ENCODE results near the gene XRCC1. TPM values are rescaled to one million over a fixed set of nuclear protein-coding genes. Genes with fewer than 3 reads are reported as not detected.

XRCC1 gene, protein sequence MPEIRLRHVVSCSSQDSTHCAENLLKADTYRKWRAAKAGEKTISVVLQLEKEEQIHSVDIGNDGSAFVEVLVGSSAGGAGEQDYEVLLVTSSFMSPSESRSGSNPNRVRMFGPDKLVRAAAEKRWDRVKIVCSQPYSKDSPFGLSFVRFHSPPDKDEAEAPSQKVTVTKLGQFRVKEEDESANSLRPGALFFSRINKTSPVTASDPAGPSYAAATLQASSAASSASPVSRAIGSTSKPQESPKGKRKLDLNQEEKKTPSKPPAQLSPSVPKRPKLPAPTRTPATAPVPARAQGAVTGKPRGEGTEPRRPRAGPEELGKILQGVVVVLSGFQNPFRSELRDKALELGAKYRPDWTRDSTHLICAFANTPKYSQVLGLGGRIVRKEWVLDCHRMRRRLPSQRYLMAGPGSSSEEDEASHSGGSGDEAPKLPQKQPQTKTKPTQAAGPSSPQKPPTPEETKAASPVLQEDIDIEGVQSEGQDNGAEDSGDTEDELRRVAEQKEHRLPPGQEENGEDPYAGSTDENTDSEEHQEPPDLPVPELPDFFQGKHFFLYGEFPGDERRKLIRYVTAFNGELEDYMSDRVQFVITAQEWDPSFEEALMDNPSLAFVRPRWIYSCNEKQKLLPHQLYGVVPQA
- 46.6 and 46.8 TPM in 2 replicates for total RNA-seq (2014; rRNA removed)
- 38.5 TPM for polyA plus RNA-seq (2012)

DNA sequence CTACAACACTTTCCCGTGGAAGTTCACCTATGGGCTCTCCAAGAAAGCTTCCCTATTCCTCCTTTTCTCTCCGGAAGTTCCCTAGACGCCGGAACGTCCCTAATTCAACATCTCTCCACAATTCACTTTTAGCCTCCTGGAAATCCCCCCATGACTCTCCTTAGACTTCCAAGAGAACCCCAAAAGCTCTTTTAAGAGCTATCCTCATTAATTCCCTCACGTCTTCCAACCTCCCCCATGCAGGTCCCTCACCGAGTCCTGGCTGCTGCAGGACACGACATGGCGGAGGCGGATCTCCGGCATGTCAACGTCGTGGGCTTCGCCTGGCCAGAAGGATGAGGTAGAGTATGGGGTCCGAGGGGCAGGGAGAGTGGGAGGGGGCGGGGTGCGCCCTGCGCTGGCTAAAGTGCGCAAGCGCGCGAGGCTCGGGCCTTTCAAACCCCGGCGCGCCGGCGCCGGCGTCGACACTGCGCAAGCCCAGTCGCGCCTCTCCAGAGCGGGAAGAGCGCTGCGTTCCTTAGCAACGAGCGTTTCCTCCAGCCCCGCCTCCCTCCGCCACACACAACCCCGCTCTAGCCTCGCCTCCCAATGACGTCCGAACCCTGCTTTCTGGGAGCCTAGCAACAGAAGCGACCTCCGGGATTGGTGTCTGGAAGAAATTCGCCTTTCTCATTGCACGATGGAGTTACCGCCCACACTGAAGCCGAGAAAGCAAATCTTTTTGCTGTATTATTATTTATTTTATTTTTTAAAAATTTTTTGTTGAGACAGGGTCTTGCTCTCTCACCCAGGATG is at the start of gene XRCC1, which contains the start of gene PINLYP:
Gene XRCC1, minus strand, starts transcription at position 372 of the 795 bp plus-strand sequence. Its CDS starts 69 bp downstream, at position 303.
Gene PINLYP, plus strand, starts transcription at position 646 of the 795 bp plus-strand sequence. CDS start 1,391 bp downstream, outside the sequence.
- peak; percentile 98 for DNase-seq (ENCODE audit: low read depth)

DNA sequence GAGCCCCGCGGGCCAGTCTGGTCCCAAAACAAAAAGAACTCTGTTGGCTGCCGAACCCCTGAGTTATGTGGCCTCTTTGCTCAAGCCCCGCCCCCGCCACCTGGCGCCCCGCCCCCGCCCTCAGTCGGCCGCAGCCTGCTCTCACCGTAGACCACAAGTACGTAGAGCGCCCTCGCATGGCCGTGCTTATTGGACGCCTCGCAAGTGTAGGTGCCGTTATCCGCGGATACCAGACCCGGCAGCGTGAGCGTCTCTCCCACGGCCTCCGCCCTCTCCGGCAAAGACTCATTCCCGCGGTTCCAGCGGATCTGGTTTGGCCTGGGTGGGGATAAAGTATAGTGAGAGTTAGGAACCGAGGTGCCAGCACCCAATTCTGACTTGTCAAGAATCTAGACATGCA is 49.6 kb upstream of the XRCC1 start:
- DNase-seq (ENCODE audit: low read depth) = no peak

DNA sequence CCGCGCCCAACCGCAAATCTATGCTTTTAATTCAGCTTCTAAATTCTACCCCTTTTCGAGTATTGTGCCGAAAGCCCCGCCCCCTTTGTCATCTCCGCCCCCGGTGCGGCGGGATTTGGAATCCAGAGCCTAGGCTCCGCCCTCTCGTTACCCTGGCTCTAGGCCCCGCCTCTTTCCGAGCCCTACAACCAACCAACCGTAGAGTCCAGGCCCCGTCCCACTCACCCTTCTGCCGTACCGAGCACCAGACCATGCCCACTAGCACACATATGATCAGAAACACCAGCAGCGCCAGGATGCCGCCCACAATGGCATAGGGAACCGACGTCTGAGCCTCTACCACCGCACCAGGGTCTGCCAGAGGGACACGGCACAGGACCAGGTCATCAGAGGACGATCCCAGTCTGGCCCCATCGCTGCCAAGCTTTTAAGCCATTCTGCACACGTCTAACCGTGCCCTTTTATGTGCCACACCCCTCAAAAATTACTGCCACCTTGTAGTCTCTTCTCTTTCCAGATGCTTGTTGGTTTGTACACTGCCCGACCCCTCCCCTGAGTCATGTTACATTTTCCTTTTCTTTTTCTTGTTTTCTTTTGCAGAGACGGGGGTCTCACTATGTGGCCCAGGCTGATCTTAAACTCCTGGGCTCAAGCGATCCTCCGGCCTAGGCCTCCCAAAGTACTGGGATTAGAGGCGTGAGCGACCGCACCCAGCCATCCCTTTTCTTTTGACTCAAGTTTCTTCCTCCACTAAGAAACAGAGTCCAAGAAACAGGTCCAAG is 48.8 kb upstream of the XRCC1 start:
- DNase-seq (ENCODE audit: low read depth) = no peak

DNA sequence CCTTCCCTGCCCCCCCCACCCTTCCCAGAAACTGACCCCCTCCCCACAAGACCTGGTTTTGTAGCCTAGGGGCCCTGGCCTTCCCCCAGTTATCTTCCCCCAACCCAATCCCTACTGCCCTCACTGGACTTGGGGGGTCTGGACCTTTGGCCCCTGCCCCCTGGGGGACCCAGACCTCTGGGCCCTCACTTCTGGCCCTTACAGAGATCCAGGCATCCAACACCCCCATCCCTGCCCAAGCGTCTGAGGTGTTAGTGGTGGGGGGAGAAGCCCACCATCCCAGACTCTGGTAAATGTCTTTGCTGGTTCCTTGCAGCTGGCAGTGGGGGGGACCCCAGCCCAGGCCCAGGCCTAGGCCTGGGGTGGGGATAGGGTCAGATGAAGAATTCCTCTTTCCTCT is 47.6 kb upstream of the XRCC1 start:
- DNase-seq (ENCODE audit: low read depth) = no peak

DNA sequence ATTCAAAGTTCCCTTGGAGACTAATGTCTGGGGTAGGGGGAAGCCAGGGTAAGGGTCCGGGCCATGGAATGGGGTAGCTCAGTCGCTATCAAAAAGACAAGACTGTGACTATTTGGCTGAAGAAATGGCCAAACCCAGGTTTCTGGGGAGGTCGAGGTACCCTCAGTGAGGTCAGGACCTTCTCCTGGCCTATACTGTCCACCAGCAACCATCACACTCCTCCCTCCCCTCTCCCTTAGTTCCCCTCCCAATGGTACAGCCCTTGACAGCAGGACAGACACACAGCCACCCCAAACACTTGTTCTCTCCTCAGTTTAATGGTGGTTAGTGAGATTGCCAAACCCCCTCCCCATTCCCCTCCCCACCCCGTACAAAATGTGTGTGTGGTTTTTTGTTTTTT is 46.7 kb upstream of the XRCC1 start:
- no peak for DNase-seq (ENCODE audit: low read depth)

DNA sequence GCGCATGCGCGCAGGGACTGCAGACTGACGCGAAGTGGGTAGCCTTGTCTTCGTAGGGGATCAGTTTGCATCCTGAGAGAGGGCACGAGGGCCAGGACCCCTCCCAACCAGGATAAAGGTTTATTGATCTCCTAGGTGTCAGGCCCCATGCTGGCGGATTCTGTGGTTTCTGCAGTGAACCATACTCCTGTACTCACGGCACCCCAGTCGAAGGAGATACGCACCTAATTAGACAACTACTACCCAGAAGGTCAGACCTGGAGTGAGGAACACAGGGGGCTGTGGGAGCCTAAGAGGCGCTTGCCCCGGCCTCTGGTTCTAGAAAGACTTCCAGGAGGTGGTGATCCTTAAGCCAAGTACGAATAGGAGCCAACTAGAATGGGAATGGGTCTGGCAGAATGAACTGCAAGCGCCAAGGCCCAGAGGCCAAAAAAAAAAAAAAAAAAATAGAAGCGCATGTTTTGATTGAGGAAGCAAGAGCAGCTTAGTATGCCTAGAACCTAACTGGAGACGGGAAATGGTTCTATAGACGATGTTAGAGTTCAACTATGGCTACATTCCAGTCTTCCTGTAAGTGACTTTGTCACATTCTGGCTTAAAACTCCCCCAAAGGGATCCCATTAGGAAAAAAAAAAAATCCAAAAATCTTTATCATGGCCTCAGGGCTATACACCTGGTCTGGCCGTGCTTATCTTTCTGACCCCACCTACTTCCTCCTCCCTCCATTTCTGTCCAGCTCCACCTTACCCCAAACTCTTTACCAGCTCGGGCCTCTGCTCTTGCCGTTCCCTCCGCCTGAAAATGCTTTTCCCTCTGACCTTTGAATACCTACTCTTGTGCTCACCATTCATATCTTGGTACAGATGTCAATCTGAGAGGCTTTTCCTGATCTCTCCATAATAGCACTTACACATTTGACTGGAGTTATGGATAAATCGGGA is 45.0 kb upstream of the XRCC1 start:
- no peak for DNase-seq (ENCODE audit: low read depth)

DNA sequence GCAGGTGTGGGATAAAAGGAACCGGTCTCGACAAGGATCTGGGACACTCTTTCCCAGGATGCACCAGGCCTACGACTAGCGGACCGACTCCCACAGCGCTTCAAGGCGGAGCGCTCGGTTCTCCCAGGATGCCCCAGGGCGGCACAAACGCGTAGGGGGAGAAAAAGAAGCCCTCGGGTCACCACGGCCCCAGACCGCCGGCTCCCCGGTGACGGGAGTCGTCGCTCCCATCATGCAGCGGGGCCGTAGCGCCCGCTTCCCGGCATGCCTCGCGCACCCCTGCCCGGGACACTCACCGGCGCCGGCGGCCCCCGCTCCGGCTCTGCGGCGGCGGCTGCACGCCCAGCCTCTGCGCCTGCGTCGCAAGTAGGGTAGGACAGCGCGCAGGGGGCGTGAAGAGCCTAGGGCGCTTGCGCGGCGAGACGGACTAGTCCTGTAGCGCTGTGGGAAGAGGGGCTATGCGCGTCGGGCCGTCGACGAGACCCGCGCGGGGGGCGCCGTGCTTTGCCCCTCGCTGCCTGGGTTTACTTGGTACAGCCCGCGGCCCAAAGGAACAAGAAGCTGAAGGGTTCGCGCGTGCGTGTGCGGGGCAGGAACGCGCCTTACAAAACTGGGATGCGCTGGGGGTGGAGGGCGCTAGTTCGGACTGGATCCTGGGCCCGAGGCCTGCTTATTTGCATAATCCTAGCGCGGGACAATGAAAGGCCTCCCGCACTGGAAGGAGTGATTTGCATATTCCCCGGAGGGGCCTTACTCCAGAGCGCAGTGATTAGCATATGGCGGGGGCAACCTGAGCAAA is 44.1 kb upstream of the XRCC1 start, which contains the start of gene ZNF428:
Gene ZNF428, minus strand, starts transcription at position 368 of the 799 bp plus-strand sequence. CDS start 5,325 bp downstream, outside the sequence.
- DNase-seq (ENCODE audit: low read depth) = peak; percentile 88

DNA sequence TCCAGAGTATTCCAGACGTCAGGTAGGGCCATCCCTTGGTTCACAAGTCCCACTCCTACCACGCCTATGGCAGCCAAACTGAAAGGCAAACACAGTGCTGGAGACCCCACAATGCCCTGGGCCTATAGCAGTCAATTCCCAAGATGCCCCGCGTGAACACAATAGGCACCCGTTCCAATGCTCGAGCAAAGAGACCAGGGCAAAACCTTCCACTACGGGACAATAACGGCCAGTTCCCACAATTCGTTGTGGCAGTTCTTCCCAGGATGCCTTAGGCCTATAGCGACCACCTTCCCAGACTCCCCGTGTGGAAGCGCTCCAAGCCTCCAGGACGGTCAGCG is 43.6 kb upstream of the XRCC1 start:
- DNase-seq (ENCODE audit: low read depth) = no peak

DNA sequence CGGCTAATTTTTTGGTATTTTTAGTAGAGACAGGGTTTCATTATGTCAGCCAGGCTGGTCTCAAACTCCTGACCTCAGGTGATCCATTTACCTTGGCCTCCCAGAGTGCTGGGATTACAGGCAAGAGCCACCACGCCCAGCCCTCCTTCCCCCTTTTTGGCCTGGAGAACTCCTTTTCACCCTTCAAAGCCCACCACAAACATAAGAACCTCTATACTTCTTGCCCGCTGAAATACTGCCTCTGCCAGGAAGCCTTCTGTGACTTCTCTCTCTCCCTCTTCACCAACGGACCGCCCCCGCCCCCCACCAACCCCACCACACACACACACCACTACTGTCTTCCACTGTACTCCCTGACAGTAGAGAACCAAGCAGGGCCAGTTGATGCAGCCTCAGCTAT is 41.6 kb upstream of the XRCC1 start:
- no peak for DNase-seq (ENCODE audit: low read depth)

DNA sequence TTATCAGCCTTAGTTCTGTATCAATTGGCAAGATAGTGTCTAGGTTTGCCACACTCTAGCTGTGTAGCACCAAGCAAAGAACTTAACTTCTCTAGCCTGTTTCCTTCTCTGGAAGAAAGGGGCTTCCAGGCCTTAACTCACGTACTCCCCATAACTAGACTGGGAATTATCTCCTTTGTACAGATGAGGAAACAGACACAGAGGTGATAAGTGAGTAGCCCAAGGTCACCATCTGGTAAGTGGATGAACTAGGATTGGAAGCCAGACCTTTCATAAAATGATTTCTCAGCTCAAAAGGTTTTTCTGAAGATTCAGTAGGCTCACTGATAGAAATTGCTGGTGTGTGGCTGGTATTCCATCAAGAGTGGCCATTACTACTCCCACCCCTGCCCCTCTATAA is 41.0 kb upstream of the XRCC1 start:
- no peak for DNase-seq (ENCODE audit: low read depth)

DNA sequence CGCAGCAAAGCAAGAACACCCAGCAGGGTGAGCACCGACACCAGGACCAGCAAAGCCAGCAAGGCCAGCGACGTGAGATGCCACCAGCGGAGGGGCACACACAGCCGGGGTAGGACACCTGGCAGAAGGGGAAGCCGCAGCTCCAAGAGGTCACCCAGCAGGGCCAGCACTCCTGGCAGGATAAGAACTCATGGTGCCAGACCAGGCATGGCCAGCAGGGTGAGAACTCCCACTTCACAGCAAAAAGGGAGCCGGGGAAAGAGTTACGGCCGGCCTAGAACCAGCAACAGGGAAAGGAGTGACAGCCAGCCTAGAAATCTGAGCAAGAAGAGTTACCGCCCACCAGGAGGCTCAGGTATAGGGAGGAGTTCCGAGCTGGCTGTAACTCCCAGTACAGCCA is 37.0 kb upstream of the XRCC1 start:
- no peak for DNase-seq (ENCODE audit: low read depth)

DNA sequence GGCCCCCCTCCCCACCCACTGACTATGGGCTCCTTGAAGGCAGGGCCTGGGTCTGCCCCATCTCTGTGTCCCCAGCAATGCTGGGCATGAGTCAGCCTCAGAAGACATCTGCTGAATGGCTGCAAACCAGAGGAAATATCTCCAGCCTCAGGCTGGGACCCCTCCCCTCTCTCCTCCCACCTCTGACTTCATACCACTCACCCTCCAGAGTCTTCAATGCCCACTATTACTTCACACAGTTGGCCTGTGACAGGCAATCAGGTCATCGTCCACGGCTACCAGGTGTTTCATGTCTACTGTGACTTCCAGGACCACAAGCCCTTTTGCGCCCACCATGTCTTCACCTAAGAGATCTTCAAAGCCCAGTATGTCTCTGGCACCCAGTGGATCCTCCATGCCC is 36.5 kb upstream of the XRCC1 start, which contains the start of gene SRRM5:
Gene SRRM5, plus strand, starts transcription at position 301 of the 400 bp plus-strand sequence. Its CDS starts 34 bp downstream, at position 335.
- DNase-seq (ENCODE audit: low read depth) = no peak

DNA sequence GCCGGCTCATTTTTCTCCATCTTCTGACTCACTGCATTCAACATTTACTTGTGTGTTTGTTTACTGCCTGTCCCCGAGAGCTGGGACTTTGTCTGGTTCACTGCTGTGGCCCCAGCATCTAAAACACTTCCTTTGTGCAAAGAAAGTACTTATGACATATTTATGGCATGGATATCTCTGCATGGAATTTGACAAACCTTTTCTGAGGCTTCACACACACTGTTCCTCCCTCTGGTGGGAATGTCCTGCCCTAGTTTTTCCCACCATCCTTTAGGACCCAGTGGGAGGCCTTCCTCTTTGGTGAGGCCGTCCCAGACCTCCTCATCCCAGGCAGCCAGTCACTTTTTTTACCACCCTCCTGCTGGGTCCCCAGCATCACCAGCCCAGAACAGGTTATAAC is 35.2 kb upstream of the XRCC1 start:
- DNase-seq (ENCODE audit: low read depth) = no peak

DNA sequence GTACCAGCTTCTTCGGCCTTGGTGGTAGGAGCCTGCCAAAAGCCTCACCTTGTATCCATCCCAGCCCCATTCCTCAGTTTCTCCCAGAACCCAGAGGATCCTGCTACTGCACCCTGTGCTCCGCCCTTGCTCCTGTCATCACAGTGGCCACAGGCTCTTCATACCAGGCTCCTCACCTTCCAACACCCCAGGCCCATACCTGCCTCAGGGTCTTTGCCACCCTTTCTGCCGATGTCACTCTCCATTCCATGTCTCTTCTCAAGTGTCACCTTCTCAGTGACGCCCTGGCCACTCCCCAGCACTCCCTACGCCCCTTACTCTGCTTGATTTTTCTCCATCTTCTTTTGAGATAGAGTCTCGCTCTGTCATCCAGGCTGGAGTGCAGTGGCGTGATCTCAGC is 34.5 kb upstream of the XRCC1 start:
- DNase-seq (ENCODE audit: low read depth) = no peak

DNA sequence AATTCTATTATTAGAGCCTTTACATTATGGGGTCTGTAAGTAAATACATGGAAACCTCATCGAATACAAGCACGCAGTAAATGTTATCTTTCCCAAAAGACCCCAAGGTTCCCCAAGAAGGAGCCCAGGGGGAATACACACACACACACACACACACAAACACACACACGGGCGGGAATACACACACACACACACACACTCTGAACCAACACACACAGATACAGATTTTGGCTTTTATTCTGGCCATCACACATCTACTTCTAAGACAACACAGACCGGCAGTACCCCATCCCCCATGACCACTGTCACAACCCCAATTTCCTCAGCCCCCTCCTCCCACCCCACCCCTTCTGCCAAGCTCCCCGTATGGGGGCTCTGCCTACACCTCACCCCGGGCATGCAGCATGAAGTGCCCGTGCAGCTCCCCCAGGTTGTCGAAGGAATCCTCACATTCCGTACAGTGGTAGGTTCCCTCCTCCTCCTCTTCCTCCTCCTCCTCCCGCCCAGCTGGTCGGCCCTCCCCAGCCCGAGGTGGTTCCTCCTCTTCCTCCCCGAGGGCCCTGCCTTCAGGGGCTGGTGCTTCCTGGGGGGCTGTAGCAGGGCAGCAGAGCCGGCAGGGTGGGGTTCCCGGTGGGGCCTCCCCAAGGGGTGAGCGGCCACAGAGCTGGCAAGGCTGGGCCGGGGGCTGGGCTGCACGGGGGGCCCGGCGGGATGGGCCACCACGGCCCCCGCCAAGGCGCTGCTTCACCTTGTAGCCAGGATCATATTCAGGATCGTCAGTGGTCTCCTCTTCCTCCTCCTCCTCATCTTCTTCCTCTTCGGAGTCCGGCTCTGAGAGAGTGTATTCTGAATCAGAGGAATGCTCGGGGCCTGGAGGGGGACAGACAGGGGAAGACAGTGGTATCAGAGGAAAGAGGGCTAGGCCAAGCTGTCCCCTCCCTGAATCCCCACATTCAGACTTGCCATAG is 32.2 kb upstream of the XRCC1 start:
- DNase-seq (ENCODE audit: low read depth) = no peak

DNA sequence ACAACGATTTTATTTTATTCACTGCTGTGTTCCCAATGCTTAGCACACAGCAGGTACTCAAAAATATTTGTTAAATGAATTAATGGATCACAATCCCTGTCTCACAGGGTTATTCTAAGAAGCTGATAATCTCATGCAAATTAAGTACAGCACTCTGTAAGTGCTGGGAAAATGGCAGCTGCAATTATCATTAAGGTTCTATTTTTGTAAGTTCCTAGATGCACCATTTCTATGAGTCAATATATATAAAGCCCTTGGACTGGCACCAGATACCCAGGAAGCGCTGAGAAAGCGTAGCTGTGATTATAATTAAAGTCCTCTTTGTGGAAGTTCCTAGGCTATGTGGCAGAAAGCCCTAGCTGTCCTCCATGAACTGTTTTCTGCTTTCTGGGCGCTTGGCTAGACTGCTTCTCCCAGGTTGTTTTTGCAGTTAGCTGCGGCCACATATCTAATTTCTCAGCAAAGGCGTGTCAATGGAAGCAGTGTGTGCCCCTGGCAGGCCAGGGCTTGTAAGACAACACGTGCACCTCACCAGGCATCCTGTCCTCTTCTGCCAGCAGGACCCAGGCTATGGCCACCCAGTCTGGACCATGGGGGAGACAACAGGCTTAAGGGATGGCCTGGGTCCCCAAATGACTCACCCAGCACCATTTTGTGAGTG is 31.4 kb upstream of the XRCC1 start:
- DNase-seq (ENCODE audit: low read depth) = no peak

DNA sequence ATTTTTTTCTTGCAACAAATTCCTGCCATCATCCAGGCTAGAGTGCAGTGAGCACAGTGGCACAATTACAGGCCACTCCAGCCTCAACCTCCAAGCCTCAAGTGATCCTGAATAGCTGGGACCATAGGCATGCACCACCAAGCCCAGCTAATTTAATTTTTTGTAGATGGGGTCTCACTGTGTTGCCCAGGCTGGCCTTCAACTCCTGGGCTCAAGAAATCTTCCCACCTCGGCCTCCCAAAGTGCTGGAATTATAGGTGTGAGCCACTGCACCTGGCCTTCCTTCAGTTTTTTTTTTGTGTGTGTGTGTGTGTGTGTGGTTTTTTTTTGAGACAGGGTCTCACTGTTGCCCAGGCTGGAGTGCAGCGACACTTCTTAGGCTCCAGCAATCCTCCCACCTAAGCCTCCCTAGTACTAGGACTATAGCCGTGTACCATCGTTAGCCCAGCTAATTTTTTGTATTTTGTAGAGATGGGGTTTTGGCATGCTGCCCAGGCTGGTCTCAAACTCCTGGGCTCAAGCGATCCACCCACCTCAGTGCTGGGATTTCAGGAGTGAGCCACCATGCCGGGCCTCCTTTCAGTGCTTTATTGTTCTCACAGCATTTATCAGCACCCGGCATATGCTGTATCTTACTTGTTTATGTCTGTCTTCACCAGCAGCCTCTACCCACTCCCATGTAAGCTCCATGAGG is 30.7 kb upstream of the XRCC1 start:
- no peak for DNase-seq (ENCODE audit: low read depth)
